Measurements from ENCODE around the gene DIO3. TPM values are rescaled to one million over a fixed set of nuclear protein-coding genes. Genes with fewer than 3 reads are reported as not detected.

The DIO3 gene
- total RNA-seq, 1 donor from 2014 or later = not detected

DNA sequence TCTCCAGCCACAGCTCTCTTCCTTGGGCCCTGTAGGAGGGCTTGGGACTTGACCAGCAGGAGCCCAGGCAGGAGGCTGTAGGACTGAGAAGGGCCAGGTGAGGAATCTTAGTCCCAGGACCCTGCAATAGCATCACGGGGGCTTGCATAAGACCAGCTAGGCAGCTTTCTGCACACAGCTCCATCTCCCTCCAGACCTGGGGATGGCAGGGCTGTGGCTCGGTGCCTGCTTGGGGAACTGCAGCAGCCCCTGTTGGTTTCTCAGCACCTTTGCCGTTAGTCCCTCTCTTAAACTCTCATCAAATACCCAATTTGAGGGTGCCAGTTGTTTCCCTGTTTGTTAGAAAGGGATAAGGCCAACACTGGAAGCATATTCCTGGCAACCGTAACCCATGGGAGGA, 14.3 kb downstream of the DIO3 start:
- no peak for DNase-seq (ENCODE audit: low spot score)
- intact Hi-C loops (cut with DNase I) = no loop called here

DNA sequence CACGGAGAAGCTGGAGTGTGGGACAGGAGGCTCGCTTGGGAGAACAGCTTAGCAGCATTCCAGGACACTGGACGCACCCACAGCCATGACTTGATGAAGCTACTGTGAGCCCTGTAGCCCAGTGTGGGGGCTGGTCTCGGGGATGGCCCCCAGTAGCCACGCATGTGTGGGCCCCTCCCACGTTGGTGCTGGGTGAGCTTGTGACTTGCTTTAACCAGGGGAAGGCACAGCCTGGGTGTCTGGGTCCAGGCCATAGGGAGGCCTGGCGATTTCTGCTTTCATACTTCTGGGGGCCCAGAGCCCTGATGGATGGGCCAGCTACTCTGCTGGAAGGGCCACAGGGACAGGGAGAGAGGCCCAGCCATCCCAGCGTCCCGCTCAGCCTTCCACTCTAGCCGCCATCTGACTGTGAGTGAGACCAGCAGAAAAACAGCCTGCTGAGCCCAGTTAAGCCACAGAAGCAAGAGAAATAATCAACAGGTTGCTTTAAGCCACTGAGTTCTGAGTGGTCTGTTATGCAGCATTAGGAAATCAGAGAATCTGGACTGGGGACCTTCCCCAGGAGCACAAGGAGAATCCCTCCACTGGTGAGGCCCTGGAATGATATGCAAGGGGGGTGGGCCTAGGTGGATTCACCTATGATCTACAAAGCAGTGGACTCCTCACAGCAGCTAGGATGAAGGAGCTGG, 16.1 kb downstream of the DIO3 start:
- intact Hi-C loops (cut with DNase I) = no loop called here
- DNase-seq (ENCODE audit: low spot score) = no peak

GRCh38 chr14:101578489-101578888, 17.2 kb downstream of the DIO3 start:
- intact Hi-C loops (cut with DNase I) = no loop called here
- DNase-seq (ENCODE audit: low spot score) = no peak

DNA sequence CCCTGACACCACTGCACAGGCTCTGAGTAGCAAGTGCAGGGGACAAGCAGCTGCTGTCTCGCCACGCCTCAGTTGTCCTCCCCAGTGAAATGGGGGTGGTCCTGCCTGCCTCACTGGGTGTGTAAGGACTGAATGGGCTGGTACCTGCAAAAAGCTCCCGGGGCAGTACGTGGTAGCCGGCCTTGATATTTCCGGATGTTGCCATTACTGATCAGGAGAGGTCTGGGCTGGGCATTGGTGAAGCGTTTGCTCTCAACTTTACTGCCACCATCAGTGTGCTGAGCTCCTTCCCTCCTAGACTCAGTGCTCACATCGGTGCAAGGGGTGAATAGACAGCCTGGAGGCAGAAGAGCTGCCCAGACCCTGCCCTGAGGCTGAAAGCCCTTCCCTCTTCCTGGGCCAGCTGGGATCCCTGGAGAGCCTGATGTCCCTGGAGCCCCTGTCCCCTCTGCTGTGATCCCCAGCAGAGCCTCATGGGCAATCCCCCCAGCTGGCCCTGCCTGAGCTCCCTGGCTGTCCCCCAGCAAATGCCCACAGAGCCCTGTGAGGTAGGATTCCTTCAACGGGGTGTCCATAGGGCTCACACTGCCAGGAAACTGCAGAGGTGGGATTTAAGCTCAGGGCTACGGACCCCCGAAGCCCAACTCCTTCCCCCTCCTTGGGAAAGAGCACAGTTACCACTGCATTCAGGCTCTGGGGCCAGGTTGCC, 18.2 kb downstream of the DIO3 start:
- no peak for DNase-seq (ENCODE audit: low spot score)
- intact Hi-C loops (cut with DNase I) = no loop called here

- intact Hi-C loops (cut with DNase I) = no loop called here
- DNase-seq (ENCODE audit: low spot score) = no peak
Observed at GRCh38 chr14:101581806-101582205, 20.5 kb downstream of the DIO3 start.

- no peak for DNase-seq (ENCODE audit: low spot score)
- intact Hi-C loops (cut with DNase I) = no loop called here
Observed at GRCh38 chr14:101582294-101582693, 21.0 kb downstream of the DIO3 start.

GRCh38 chr14:101583006-101583714, 21.9 kb downstream of the DIO3 start:
- no peak for DNase-seq (ENCODE audit: low spot score)
- intact Hi-C loops (cut with DNase I) = no loop called here

- DNase-seq (ENCODE audit: low spot score) = no peak
Observed at GRCh38 chr14:101583715-101584054, 22.4 kb downstream of the DIO3 start.

DNA sequence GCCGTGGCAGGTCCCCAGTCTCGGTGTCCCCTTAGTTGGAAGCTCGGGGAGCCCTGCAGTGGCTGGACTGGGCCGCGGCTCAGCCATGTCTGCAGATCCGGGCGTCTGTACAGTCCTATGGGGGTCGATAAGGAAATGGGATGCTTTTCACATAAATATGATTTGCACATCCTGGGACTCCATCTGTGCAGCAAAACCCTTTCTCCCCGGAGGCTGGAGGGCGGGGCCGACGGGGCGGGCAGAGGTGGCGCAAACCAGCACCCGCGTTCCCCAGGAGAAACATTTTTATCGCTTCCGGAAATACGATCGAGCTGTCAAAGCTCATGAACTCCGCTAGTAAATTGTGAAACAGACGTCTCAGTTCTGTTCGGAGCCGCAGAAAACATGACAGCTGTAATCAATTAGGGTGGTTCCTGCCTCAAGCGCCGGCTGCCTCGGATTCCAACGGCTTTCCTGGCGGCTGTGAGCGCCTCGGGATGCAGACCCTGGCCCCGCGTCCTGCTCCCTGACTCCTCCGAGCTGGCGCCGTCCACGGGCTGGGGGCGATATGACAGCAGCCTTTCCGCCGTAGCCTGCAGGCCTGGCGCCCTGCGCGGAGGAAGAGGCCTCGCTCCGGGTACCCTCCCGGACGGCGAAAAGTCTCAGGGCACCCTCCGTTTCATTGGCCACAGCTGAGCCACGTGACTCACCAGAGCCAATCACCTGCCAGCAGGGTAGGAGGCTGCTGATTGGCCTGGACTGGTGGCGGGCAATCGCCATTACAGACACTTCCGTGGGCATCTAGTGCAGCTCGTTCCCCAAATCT, 23.0 kb downstream of the DIO3 start:
- DNase-seq (ENCODE audit: low spot score) = no peak

More at GRCh38 chr14:101583715-101584054, 22.4 kb downstream of the DIO3 start:
- intact Hi-C loops (cut with DNase I) = no loop called here

GRCh38 chr14:101585211-101585610, 23.9 kb downstream of the DIO3 start:
- no peak for DNase-seq (ENCODE audit: low spot score)
- intact Hi-C loops (cut with DNase I) = no loop called here

More for the DNA sequence above, 23.0 kb downstream of the DIO3 start:
- intact Hi-C loops (cut with DNase I) = no loop called here

GRCh38 chr14:101586531-101587430, 25.5 kb downstream of the DIO3 start:
- intact Hi-C loops (cut with DNase I) = no loop called here
- peak; percentile 51 for DNase-seq (ENCODE audit: low spot score)

GRCh38 chr14:101587441-101587911, 26.2 kb downstream of the DIO3 start:
- peak; percentile 67 for DNase-seq (ENCODE audit: low spot score)
- intact Hi-C loops (cut with DNase I) = no loop called here

GRCh38 chr14:101588286-101588975, 27.1 kb downstream of the DIO3 start:
- peak; percentile 46 for DNase-seq (ENCODE audit: low spot score)
- intact Hi-C loops (cut with DNase I) = no loop called here

DNA sequence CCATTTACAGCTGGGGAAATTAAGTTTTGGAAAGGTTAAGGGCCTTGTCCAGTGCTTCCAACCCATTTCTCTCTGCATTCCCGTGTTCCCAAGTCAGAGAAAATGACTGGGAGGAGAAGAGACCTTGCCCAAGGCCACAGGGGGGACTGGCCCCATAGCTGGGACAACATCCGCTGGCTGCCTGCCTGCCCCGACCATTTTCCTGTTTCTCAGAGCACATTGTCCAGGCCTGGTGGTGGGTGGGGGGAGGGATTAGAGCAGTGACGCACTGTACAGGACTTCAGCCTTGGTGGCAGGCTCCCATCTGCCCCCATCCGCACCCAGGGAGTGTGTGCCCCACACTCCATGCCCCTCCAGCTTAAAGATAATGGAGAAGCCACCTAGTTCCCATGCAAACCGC, 27.7 kb downstream of the DIO3 start:
- intact Hi-C loops (cut with DNase I) = no loop called here
- no peak for DNase-seq (ENCODE audit: low spot score)

DNA sequence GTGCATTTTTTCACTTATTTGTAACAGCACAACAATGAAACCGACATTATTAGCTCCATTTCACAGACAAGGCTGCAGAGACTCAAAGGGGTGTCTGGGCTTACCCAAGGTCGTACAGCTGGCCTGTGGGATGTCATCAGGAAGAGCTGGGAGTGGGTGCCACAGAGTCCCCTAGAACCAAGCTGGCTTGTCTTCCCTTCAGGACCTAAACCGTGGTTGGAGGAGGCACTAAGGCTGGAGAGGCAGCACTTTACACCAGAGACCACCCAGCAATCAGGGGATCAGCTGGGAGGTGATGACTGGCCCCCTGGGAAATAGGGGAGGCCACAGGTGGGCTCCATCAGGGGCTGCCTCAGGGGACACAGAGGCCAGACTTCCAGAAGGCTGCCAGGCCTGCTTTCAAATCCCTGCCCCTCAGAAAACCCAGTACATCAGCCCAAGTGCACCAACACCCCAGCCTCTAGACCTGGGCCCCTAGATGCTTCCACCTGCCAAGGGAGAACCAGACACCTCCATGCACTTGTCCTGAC, 28.3 kb downstream of the DIO3 start:
- intact Hi-C loops (cut with DNase I) = no loop called here
- no peak for DNase-seq (ENCODE audit: low spot score)

- intact Hi-C loops (cut with DNase I) = no loop called here
- no peak for DNase-seq (ENCODE audit: low spot score)
Observed at GRCh38 chr14:101590062-101590461, 28.8 kb downstream of the DIO3 start.

DNA sequence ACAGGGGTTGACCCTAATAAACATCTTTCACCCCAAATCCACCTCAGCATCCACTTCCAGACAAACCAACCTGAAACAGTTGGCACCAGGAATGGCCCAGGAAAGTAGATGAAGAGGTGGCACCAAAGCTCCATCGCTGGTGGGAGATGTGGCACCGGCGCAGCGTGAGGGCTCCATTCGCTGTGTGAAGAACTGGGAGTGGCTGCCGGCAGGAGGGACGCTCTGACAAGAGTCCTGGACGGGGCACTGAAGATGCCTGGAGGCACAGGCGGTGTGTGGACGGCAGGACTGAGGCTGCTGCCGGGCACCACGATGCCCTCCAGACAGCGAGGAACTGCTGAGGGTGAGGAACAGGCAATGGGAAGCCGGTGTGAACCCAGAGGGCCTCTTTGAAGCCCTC, 29.3 kb downstream of the DIO3 start:
- intact Hi-C loops (cut with DNase I) = no loop called here

DNA sequence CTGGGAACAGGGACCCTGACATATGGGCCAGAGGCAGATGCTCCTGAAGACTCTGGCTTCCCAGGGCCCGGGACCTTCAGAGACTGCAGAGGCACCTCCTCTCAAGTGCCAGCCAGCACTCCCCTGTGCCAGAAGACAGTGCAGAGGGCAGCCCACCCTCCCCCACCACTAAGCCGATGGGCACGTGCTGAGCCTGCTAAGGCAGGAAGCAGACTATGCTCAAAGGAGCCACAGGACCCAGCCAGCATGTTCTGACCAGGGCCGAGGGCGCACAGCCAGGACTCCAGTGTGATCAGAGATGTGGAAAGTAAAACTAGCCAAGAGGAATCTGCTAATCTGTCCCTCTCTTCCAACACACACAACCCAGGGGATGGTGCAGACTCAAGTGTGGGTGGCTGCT, 29.8 kb downstream of the DIO3 start:
- peak; percentile 74 for DNase-seq (ENCODE audit: low spot score)

More for the DNA sequence above, 29.3 kb downstream of the DIO3 start:
- DNase-seq (ENCODE audit: low spot score) = peak; percentile 46

More for the DNA sequence above, 29.8 kb downstream of the DIO3 start:
- intact Hi-C loops (cut with DNase I) = no loop called here
